Upper lobe of left lung (tissue), 6 donors: Measurements from ENCODE around the gene SELENOO. TPM values are rescaled to one million over a fixed set of nuclear protein-coding genes. Genes with fewer than 3 reads are reported as not detected.

Experiments used
- ATAC-seq, 2 donors: fragments of 200-7000 bp; cut with Tn5 transposase; one replicate each; pipeline ENCODE4 v1.9.1; 2022; ENCODE audit warnings: mild to moderate bottlenecking in 2 of 2, moderate library complexity in 2 of 2; ENCODE audit not compliant: low FRiP score in 2 of 2
- DNase-seq, 2 donors: peaks; one replicate each; pipeline ENCODE4 v3.0.0-alpha.2; 2019 to 2020
- H3K27ac ChIP-seq, 4 donors: fragments of 200-600 bp; sonication (generic); one replicate each; pipeline ENCODE4 v1.5.1; 2016 to 2019
- H3K27me3 ChIP-seq, 4 donors: fragments of 200-600 bp; sonication (generic); one replicate each; pipeline ENCODE4 v1.5.1; 2017 to 2019
- H3K36me3 ChIP-seq, 4 donors: fragments of 200-600 bp; sonication (generic); one replicate each; pipeline ENCODE4 v1.5.1; 2016 to 2019
- H3K4me1 ChIP-seq, 4 donors: fragments of 200-600 bp; sonication (generic); one replicate each; pipeline ENCODE4 v1.5.1; 2018 to 2019
- H3K4me3 ChIP-seq, 4 donors: fragments of 200-600 bp; sonication (generic); one replicate each; pipeline ENCODE4 v1.5.1; 2017 to 2019; ENCODE audit warnings: mild to moderate bottlenecking in 2 of 4, moderate library complexity in 1 of 4
- H3K9me3 ChIP-seq, 4 donors: fragments of 200-600 bp; sonication (generic); one replicate each; pipeline ENCODE4 v1.5.1; 2018 to 2019
- EP300 ChIP-seq, 4 donors: sonication (generic); formaldehyde crosslinking; IDR thresholded peaks; one replicate each; pipeline ENCODE4 v1.5.1; 2017; ENCODE audit warnings: antibody characterized with exemption in 4 of 4, control low read depth in 2 of 4
- POLR2A ChIP-seq, 4 donors: fragments of 450-650 bp; IDR thresholded peaks; one replicate each; pipeline ENCODE4 v1.5.1; 2016 to 2017; ENCODE audit warnings: antibody characterized with exemption in 4 of 4, mild to moderate bottlenecking in 2 of 4
- POLR2AphosphoS5 ChIP-seq, 2 donors: sonication (generic); formaldehyde crosslinking; IDR thresholded peaks; one replicate each; pipeline ENCODE4 v1.5.1; 2017; ENCODE audit warnings: antibody characterized with exemption in 2 of 2
- WGBS, 2 donors: methylation state at CpG; one replicate each; pipeline ENCODE4 v1.1.5; 2017 to 2018; 5-methylcytosine and 5-hydroxymethylcytosine counted together
- total RNA-seq, 6 donors: library from RNA; depleted of rRNA in 4 of 6; stranded (reverse); fragments of >200 nt in 4 of 6; gene quantifications; one replicate each; pipeline versions ENCODE4 v1.1.0 to v1.2.1, GENCODE V29; 2016 to 2021
- TF ChIP-seq, protein P1 (sequence below), 6 experiments: fragments of 450-650 bp in 4 of 6; fragments of 200-600 bp in 2 of 6; sonication (generic) in 2 of 6; IDR thresholded peaks; one replicate each; pipeline ENCODE4 v1.5.1; 2016 to 2019; ENCODE audit warnings: antibody characterized with exemption in 6 of 6
- donor health status: DM: no; HTN: no; CAD: no; lungs with moderate emphysema.
- donor health status: DM: no; HTN: yes; CAD: no; lungs with severe emphysema.

SELENOO gene
- total RNA-seq, 6 donors from 2014 or later: 23.1 to 102 (median 28.9) TPM

DNA sequence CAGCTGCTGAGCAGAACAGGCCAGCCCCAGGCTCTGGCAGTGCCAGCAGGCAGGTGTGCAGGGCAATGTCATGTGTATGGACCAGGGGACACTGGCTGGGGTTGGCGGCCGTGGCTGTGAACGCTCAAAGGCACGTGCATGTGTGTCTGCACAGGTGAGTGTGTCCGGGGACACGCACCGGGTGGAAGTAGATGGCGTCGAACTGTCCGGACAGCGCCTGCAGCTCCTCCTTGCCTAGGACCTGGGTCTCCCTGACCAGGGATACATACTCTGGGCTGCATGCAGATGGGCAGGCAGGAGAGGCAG, 49.4 kb downstream of the SELENOO start:
- Histone ChIP-seq H3K27ac (peak overlapping the region in 3 of 4 donors; percentile 58 to 82 (median 81)), H3K4me1 (peaks cover 30 to 63% (median 39%) of the 10 kb centered on the region in 4 donors), H3K9me3 (no peaks in the 10 kb centered on the region), H3K36me3 (peaks cover 3 to 30% (median 21%) of the 10 kb centered on the region in 4 donors), H3K4me3 (peak overlapping the region; percentile 60 to 89 (median 75)), H3K27me3 (no peaks in the 10 kb centered on the region)
- TF ChIP-seq POLR2A (IDR thresholded peaks at IDR 0.05) (no peak), EP300 (IDR thresholded peaks at IDR 0.05) (no peak), POLR2AphosphoS5 (IDR thresholded peaks at IDR 0.05) (no peak)
- TF ChIP-seq, protein P1, sequence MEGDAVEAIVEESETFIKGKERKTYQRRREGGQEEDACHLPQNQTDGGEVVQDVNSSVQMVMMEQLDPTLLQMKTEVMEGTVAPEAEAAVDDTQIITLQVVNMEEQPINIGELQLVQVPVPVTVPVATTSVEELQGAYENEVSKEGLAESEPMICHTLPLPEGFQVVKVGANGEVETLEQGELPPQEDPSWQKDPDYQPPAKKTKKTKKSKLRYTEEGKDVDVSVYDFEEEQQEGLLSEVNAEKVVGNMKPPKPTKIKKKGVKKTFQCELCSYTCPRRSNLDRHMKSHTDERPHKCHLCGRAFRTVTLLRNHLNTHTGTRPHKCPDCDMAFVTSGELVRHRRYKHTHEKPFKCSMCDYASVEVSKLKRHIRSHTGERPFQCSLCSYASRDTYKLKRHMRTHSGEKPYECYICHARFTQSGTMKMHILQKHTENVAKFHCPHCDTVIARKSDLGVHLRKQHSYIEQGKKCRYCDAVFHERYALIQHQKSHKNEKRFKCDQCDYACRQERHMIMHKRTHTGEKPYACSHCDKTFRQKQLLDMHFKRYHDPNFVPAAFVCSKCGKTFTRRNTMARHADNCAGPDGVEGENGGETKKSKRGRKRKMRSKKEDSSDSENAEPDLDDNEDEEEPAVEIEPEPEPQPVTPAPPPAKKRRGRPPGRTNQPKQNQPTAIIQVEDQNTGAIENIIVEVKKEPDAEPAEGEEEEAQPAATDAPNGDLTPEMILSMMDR (IDR thresholded peaks at IDR 0.05): no peak
- WGBS, 2 donors: 73 to 87% methylated on average over 7 to 11 of the region's 11 CpGs
- ATAC-seq (no peak), DNase-seq (no peak)

DNA sequence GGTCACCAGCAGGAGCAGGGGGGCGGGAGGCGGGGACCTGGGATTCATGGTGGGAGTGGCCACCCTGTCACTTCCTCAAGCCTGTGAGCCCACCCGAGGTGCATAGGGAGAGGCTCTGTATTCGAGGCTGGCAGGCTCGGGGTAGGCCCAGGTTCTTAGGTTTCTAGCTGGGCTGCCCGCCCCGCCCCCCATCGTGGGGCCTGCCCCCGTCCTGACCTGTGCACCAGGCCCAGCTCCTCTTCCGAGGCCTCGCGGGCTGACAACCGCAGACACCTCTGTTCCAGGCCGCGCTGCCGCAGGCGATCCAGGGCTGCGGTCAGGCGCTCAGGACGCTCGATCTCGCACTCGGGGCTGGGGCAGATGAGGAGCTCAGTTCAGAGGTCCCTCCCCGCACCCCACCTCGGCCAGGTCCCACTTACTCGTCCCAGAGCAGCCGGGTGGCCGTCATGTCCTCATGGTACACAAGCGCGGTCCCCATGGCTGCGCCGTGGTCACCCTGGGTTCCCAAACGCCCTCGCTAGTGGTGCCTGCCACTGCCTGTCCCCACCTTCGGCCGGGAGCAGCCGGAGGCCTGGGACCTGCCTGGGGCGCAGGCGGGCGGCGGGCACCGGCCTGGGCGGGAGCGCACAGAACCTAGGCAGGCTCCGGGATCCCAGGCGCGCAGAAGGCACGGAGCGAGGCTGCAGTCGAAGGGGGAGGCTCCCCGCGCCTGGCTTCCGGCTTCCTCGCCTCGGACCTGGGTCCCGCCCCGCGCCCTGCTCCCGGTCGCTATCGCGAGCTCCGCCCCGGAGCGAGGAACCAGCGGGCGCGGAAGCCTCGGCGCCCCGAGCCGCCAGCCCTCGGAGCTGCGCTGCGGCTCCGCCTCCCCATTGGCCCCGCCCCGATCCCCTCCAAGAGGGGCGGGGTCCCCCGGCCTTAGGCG, 50.0 kb downstream of the SELENOO start, which contains the start of gene HDAC10:
HDAC10 (minus strand) TSS at position 711 of the 922 bp plus-strand sequence; CDS start at position 478, 233 bp downstream.
- peak within 1 kb of the TSS; percentile 60 to 89 (median 75) for H3K4me3 ChIP-seq

DNA sequence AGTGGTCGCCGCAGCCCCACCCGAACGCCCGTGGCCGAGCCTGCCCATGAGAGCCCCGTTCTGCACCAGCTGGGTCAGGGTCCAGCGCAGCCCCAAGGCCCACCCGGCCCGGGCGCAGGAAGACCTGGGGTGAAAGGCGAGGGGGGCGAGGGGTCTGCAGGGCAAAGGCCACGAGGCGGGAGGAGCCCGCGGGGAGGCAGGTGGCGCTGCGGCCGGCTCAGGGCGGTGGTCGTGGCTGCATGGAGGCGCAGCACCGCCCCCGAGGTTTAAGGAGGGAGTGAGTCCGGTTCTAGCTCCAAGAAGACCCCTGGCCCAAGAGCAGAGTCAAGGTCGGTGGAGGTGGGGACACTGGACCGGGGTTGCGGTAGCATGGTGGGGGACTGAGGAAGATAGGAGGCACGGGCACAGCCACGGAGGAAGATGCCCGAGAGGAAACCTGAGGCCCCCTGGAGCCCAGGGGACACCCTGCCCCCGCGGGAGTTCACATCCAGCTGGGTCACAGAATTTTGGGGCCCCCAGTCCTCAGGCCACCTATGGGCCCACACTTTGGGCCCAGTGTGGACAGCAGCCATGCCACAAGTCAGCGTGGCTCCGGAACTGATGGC, 50.8 kb downstream of the SELENOO start:
- Histone ChIP-seq H3K4me1 (peaks cover 22 to 51% (median 28%) of the 10 kb centered on the region in 4 donors), H3K27ac (peak overlapping the region; percentile 58 to 86 (median 82)), H3K4me3 (peak overlapping the region; percentile 60 to 89 (median 75)), H3K9me3 (no peaks in the 10 kb centered on the region), H3K36me3 (peaks cover 0 to 21% (median 13%) of the 10 kb centered on the region in 4 donors), H3K27me3 (no peaks in the 10 kb centered on the region)
- ATAC-seq (peak in 1 of 2 donors; percentile 0), DNase-seq (no peak)
- 2 to 5% methylated on average over 7 to 36 of the region's 36 CpGs for WGBS, 2 donors
- TF ChIP-seq POLR2A (IDR thresholded peaks at IDR 0.05) (no peak), POLR2AphosphoS5 (IDR thresholded peaks at IDR 0.05) (no peak), EP300 (IDR thresholded peaks at IDR 0.05) (no peak)
- TF ChIP-seq, protein P1 (IDR thresholded peaks at IDR 0.05): no peak

More for the DNA sequence above, 50.0 kb downstream of the SELENOO start, which contains the start of gene HDAC10:
- peaks cover 25 to 57% (median 34%) of the 10 kb centered on the region in 4 donors for H3K4me1 ChIP-seq
- no peaks in the 10 kb centered on the region for H3K9me3 ChIP-seq
- ATAC-seq (peak; percentile 71 to 92), DNase-seq (peak; percentile 89 to 97)
- peaks cover 3 to 29% (median 20%) of the 10 kb centered on the region in 4 donors for H3K36me3 ChIP-seq
- 0% methylated on average over 13 to 24 of the region's 81 CpGs for WGBS, 2 donors
- TF ChIP-seq POLR2A (IDR thresholded peaks at IDR 0.05) (peak in 2 of 4 donors; percentile 51 to 62), POLR2AphosphoS5 (IDR thresholded peaks at IDR 0.05) (peak; percentile 12 to 46), EP300 (IDR thresholded peaks at IDR 0.05) (no peak)
- TF ChIP-seq, protein P1 (IDR thresholded peaks at IDR 0.05): peak in 1 of 6 experiments; percentile 13
- no peaks in the 10 kb centered on the region for H3K27me3 ChIP-seq
- H3K27ac ChIP-seq: peak within 1 kb of the TSS; percentile 58 to 86 (median 82)

DNA sequence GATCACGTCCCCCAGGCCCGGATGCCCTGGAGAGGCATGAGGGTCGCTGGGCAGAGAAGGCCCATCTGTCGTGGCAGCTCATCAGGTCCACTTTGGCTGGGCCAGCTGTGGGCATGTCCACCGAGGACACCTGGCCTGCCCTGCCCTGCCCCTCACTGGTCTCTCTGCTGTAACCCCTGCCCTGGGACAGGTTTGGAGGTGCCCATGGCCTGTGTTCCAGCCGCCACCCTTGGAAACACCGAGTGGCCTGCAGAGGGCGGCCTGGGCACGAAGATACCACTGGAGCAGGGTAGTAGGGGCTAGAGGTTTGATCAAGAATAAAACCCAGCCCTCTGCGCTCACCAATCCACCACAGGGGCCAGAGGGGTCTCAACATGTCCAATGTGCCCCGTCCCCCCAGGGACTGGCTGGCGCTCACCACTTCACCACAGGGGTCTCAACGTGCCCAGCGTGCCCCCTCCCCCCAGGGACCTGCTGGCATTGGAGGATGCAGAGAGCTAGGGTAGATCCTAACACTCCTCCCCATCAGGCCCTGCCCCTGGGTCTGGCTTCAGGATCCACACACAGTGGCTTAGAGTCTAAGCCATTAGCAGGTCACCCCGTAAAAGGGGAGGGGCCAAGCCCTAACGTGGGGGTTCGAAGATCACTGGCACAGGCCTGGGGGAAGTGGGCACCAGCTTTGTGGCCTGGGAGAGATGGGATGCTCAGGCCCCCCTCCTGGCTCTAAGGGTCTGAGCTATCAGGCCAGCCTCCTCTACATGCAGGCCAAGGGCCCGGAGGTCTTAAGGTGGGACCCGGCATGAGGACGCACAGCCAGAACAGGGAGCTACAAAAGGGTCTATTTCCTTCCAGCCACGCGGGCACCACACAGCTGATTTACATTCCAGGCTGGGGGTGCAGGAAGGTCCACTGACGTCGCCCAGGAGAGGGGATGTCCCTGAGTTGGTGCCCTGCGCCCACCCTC, 51.6 kb downstream of the SELENOO start:
- peak overlapping the region in 3 of 4 donors; percentile 60 to 89 (median 82) for H3K4me3 ChIP-seq
- peaks cover 0 to 14% (median 11%) of the 10 kb centered on the region in 4 donors for H3K36me3 ChIP-seq
- no peaks in the 10 kb centered on the region for H3K27me3 ChIP-seq
- 48 to 67% methylated on average over 12 to 25 of the region's 25 CpGs for WGBS, 2 donors
- no peaks in the 10 kb centered on the region for H3K9me3 ChIP-seq
- DNase-seq (peak; percentile 85 to 88), ATAC-seq (peak; percentile 76 to 81)
- H3K27ac ChIP-seq: peak overlapping the region; percentile 58 to 86 (median 82)
- peaks cover 22 to 50% (median 27%) of the 10 kb centered on the region in 4 donors for H3K4me1 ChIP-seq
- TF ChIP-seq, protein P1 (IDR thresholded peaks at IDR 0.05): peak; percentile 74 to 82 (median 78)
- TF ChIP-seq POLR2AphosphoS5 (IDR thresholded peaks at IDR 0.05): no peak
